Esophagus muscularis mucosa (tissue), 4 donors: ENCODE data around the gene ANKRD33B. TPM values are rescaled to one million over a fixed set of nuclear protein-coding genes. Genes with fewer than 3 reads are reported as not detected.

ENCODE experiments used
- DNase-seq: peaks from one replicate; pipeline ENCODE4 v3.0.0-alpha.2; 2017; ENCODE audit errors: extremely low spot score
- H3K27ac ChIP-seq, 4 donors: fragments of 200-600 bp; sonication (generic); replicated peaks in 1 of 4; 1 replicate in 3 of 4; 2 replicates in 1 of 4; pipeline ENCODE4 v1.5.1; 2016 to 2019; ENCODE audit warnings: mild to moderate bottlenecking in 1 of 4
- H3K27me3 ChIP-seq, 4 donors: fragments of 200-600 bp; sonication (generic); one replicate each; pipeline versions ENCODE4 v1.5.1 to v1.6.0; 2016 to 2019
- H3K36me3 ChIP-seq, 4 donors: fragments of 200-600 bp; sonication (generic); one replicate each; pipeline ENCODE4 v1.5.1; 2016 to 2019
- H3K4me1 ChIP-seq, 4 donors: fragments of 200-600 bp; sonication (generic); one replicate each; pipeline ENCODE4 v1.5.1; 2016 to 2019
- H3K4me3 ChIP-seq, 4 donors: fragments of 200-600 bp; sonication (generic); 1 replicate in 2 of 4; 2 replicates in 2 of 4; pipeline ENCODE4 v1.5.1; 2016 to 2019; ENCODE audit warnings: mild to moderate bottlenecking in 4 of 4, moderate library complexity in 1 of 4
- H3K9me3 ChIP-seq, 4 donors: fragments of 200-600 bp; sonication (generic); 1 replicate in 3 of 4; 2 replicates in 1 of 4; pipeline ENCODE4 v1.5.1; 2016 to 2019
- CTCF ChIP-seq, 3 experiments: fragments of 200-600 bp in 2 of 3; fragments of 450-650 bp in 1 of 3; sonication (generic) in 2 of 3; IDR thresholded peaks; one replicate each; pipeline ENCODE4 v1.5.1; 2017 to 2019; ENCODE audit warnings: antibody characterized with exemption in 3 of 3, mild to moderate bottlenecking in 2 of 3, moderate library complexity in 1 of 3
- EP300 ChIP-seq: sonication (generic); formaldehyde crosslinking; IDR thresholded peaks from one replicate; pipeline ENCODE4 v1.6.1; 2017; ENCODE audit warnings: antibody characterized with exemption
- POLR2A ChIP-seq: fragments of 450-650 bp; IDR thresholded peaks from one replicate; pipeline ENCODE4 v1.6.1; 2017; ENCODE audit warnings: antibody characterized with exemption, moderate library complexity, mild to moderate bottlenecking, low read depth
- POLR2AphosphoS5 ChIP-seq, 2 donors: sonication (generic); formaldehyde crosslinking; IDR thresholded peaks; one replicate each; pipeline ENCODE4 v1.6.1; 2017; ENCODE audit warnings: antibody characterized with exemption in 2 of 2
- WGBS: methylation state at CpG from one replicate; pipeline ENCODE4 v1.1.5; 2018; 5-methylcytosine and 5-hydroxymethylcytosine counted together
- intact Hi-C: fragments of 100-400 bp; cut with DNase I; formaldehyde crosslinking; loops from one replicate; pipeline ENCODE4 v1.15.1; 2023
- total RNA-seq, 4 donors: library from RNA; depleted of rRNA; stranded (reverse); fragments of >200 nt; gene quantifications; one replicate each; pipeline versions ENCODE4 v1.1.0 to v1.2.1, GENCODE V29; 2016

Gene ANKRD33B
- total RNA-seq, 4 donors from 2014 or later = 4.6 to 8.2 (median 6.7) TPM

- peaks cover 0 to 9% (median 0%) of the 10 kb centered on the region in 4 donors for H3K36me3 ChIP-seq
- 94% methylated on average over 3 of the region's 3 CpGs for WGBS
- intact Hi-C loops = no loop called here
- no peaks in the 10 kb centered on the region for H3K4me1 ChIP-seq
- H3K4me3 ChIP-seq = no peak overlapping the region
- H3K27ac ChIP-seq = no peak overlapping the region
- DNase-seq = no peak
- H3K27me3 ChIP-seq = peaks cover 0 to 19% (median 0%) of the 10 kb centered on the region in 4 donors
- no peak for TF ChIP-seq CTCF (IDR thresholded peaks at IDR 0.05)
- TF ChIP-seq EP300 = no peak
- no peak for TF ChIP-seq POLR2A
- no peak for TF ChIP-seq POLR2AphosphoS5 (IDR thresholded peaks at IDR 0.05)
- H3K9me3 ChIP-seq = peaks cover 0 to 10% (median 2%) of the 10 kb centered on the region in 4 donors
These were observed 56.5 kb downstream of the ANKRD33B start for GRCh38 chr5:10620346-10620745.

GRCh38 chr5:10621832-10622231 lies 58.0 kb downstream of the ANKRD33B start:
- intact Hi-C loops = no loop called here
- Histone ChIP-seq H3K4me3 (no peak overlapping the region), H3K27ac (no peak overlapping the region), H3K36me3 (peaks cover 0 to 9% (median 0%) of the 10 kb centered on the region in 4 donors), H3K27me3 (peaks cover 0 to 25% (median 0%) of the 10 kb centered on the region in 4 donors), H3K9me3 (peaks cover 0 to 10% (median 2%) of the 10 kb centered on the region in 4 donors), H3K4me1 (peaks cover 4 to 8% (median 7%) of the 10 kb centered on the region in 4 donors)
- no peak for TF ChIP-seq EP300
- no peak for TF ChIP-seq POLR2A
- WGBS = 92% methylated on average over 1 of the region's 1 CpG
- no peak for DNase-seq

- TF ChIP-seq EP300 (no peak), POLR2AphosphoS5 (IDR thresholded peaks at IDR 0.05) (no peak), POLR2A (no peak), CTCF (IDR thresholded peaks at IDR 0.05) (no peak)
- Histone ChIP-seq H3K36me3 (peaks cover 0 to 9% (median 0%) of the 10 kb centered on the region in 4 donors), H3K4me1 (peaks cover 14 to 18% (median 16%) of the 10 kb centered on the region in 4 donors), H3K9me3 (peaks cover 0 to 10% (median 2%) of the 10 kb centered on the region in 4 donors), H3K27ac (no peak overlapping the region), H3K4me3 (no peak overlapping the region), H3K27me3 (peaks cover 0 to 25% (median 0%) of the 10 kb centered on the region in 4 donors)
- DNase-seq = no peak
- intact Hi-C loops = no loop called here
- WGBS = 83% methylated on average over 3 of the region's 4 CpGs
These were observed 58.9 kb downstream of the ANKRD33B start for GRCh38 chr5:10622810-10623209.

GRCh38 chr5:10623305-10623910 lies 59.5 kb downstream of the ANKRD33B start:
- peaks cover 0 to 25% (median 0%) of the 10 kb centered on the region in 4 donors for H3K27me3 ChIP-seq
- intact Hi-C loops = no loop called here
- peaks cover 0 to 9% (median 0%) of the 10 kb centered on the region in 4 donors for H3K36me3 ChIP-seq
- no peak overlapping the region for H3K4me3 ChIP-seq
- no peak for DNase-seq
- TF ChIP-seq POLR2AphosphoS5 (IDR thresholded peaks at IDR 0.05) = no peak
- no peak for TF ChIP-seq POLR2A
- TF ChIP-seq CTCF (IDR thresholded peaks at IDR 0.05) = no peak
- TF ChIP-seq EP300 = no peak
- no peak overlapping the region for H3K27ac ChIP-seq
- H3K9me3 ChIP-seq = peaks cover 0 to 10% (median 2%) of the 10 kb centered on the region in 4 donors
- H3K4me1 ChIP-seq = peaks cover 16 to 22% (median 20%) of the 10 kb centered on the region in 4 donors
- 92% methylated on average over 8 of the region's 10 CpGs for WGBS

GRCh38 chr5:10624206-10624605 lies 60.3 kb downstream of the ANKRD33B start:
- intact Hi-C loops = no loop called here
- H3K27me3 ChIP-seq = peaks cover 0 to 25% (median 0%) of the 10 kb centered on the region in 4 donors
- H3K27ac ChIP-seq = no peak overlapping the region
- H3K4me3 ChIP-seq = no peak overlapping the region
- DNase-seq = no peak
- peaks cover 0 to 2% (median 0%) of the 10 kb centered on the region in 4 donors for H3K36me3 ChIP-seq
- TF ChIP-seq POLR2AphosphoS5 (IDR thresholded peaks at IDR 0.05) (no peak), EP300 (no peak), CTCF (IDR thresholded peaks at IDR 0.05) (no peak), POLR2A (no peak)
- H3K4me1 ChIP-seq = peaks cover 16 to 22% (median 20%) of the 10 kb centered on the region in 4 donors
- WGBS = 90% methylated on average over 11 of the region's 11 CpGs
- peaks cover 0 to 10% (median 2%) of the 10 kb centered on the region in 4 donors for H3K9me3 ChIP-seq
